ENCODE results near the gene SLC4A5.

DNA sequence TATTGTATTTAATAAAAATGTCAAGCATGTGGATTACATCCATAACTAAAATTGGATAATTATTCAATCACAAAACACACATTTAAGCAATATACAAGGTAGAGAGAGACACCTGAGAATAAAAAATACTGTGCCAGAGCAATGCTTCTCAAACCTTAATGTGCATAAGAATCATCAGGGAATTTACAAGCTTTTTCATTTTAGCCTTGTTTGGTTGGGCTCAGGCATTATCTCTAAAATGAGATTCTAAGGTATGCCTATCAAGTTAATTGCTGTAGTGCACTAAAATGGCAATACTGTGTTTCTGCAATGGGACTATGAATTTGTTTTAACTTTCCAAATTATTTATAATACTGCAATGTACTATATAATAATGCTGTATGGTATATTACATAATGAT lies 165.5 kb downstream of the SLC4A5 start:
- TF ChIP-seq CTCF (IDR thresholded peaks at IDR 0.05) (no peak), POLR2A (IDR thresholded peaks at IDR 0.05) (no peak), POLR2AphosphoS5 (IDR thresholded peaks at IDR 0.05; ENCODE audit: insufficient read depth in 1 of 2, low read depth in 1 of 2) (no peak)
